CD4-positive, alpha-beta T cell treated with Interleukin-15 for 4 hours (primary cell): ENCODE data around the gene AEN.

Experiments
- DNase-seq: peaks from one replicate; pipeline ENCODE4 v3.0.0-alpha.2; 2020; ENCODE audit warnings: low spot score

Gene AEN, protein sequence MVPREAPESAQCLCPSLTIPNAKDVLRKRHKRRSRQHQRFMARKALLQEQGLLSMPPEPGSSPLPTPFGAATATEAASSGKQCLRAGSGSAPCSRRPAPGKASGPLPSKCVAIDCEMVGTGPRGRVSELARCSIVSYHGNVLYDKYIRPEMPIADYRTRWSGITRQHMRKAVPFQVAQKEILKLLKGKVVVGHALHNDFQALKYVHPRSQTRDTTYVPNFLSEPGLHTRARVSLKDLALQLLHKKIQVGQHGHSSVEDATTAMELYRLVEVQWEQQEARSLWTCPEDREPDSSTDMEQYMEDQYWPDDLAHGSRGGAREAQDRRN

DNA sequence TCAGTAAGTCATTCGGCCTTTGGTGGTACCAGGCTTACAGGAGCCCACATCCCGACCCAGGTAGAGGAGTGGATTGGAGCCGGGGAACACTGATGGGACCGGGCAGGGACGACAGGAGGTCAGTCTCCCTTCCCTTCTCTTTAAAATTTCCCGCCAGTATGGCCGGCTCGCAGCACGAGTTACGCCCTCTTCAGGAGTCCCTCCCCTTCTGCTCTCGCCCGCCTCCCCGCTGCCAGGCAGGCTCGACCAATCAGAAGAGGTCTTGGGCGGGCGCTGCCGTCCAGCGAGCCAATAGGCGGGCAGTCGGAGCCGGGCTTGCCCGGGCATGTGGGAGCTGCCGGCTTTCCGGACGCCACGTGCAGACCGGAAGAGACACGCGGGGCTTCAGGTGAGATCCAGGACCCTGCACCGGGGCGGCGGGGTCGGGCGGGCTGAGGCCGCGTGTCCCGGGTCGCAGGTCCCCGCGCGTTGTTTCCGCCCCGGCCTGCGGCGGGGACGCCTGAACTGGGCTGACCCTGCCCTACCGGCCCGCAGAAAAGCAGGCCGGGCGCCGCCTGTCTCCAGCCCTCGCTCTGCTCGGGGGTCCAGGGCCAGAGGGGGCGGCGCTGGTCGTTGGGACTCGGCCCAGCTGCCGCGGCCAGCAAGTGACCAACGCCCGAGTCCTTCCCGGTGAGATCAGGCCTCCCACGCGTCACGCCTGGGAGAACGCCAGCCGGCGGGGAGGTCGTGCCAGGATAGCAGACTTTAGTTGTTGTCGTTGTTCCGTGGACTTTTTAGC, at the start of gene AEN:
AEN (plus strand) TSS at position 346 of the 778 bp plus-strand sequence. CDS start 4,870 bp downstream, outside the sequence.
- peak; percentile 97 for DNase-seq

DNA sequence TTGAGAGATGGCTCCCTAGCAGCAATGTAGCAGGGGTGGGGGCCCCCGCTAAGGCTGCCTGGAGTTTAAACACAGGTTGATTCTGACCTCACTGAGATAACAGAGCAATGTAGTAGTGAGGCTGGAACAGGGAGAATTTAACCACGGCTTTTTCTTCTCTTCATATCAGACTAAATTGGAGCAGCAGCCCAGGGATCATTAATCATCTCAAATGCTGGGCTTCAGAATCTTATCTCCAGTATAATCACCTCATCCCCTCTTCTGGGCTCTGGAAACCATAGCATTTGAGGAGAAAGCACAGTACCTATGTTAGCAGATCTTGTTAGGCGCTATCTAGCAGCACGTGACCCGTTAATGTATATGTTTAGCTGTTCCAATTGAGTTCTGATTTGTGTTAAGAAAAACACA, 49.3 kb upstream of the AEN start:
- no peak for DNase-seq

DNA sequence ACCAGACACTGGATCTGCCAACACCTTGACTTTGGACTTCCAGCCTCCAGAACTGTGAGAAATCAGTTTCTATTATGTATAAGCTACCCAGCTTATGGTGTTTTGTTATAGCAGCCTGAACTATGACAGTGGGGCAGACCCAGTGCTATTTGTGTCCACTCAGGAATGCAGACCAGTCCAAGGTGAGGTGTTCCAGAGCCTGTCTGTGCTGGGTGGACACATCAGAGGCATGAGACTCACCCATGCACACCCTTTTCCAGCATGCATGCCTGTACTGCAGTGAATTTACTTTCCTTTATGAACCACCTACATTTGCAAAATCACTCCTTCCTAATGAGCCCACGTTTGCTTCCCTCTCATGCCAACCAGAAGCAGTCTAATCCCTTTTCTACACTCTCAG, 47.1 kb upstream of the AEN start:
- no peak for DNase-seq

DNA sequence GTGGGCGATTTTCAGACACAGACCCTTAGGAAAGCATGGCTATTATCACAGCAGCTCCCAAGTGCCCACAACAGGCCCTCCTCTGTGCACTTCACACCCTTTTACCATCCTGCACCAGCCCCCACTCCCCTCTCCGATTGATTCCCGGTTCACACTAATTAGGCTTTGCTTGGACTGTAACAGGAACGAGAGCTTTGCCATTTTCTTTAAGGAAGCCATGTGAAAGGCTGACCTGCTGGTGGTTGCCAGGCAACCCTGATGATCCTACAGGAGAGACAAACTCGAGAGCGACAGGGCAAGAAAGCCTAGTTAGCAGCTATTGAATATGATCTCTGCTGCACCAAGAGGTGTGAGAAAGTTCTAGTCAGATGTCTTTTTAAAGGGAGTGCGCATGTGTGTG, 46.5 kb upstream of the AEN start:
- DNase-seq: no peak

DNA sequence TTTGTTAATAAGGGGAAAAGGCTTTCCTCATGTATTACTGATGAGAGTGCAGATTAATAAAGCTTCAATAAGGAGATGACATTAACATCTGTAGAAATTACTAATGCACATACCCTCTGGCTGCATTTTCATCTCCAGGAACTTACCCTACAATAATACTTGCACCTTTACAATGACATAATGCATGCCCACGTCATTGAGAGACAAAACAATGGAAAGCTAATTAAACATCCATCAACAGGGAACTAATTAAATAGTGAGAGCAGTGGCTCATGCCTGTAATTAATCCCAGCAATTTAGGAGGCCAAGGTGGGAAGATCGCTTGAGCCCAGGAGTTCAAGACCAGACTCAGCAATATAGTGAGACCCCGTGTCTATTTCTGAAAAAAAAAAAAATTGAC, 41.8 kb upstream of the AEN start:
- DNase-seq: no peak

DNA sequence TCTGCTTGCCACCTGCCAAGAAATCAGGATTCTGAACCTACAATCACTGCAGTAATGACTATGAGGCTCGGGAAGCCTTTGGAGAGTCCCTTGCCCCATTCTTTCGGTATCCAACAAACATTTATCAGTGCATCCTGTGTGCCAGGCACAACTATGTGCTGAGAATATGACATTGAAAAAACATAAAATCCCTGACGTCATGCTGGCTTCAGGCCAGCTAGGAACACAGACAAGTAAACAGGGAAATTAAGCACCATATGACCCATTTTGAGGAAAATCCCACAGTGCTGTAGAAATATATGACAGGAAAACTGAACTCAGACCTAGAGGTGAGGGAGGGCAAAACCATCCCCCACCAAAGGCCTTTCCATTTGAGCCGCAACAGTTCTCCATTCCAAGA, 40.6 kb upstream of the AEN start:
- no peak for DNase-seq

DNA sequence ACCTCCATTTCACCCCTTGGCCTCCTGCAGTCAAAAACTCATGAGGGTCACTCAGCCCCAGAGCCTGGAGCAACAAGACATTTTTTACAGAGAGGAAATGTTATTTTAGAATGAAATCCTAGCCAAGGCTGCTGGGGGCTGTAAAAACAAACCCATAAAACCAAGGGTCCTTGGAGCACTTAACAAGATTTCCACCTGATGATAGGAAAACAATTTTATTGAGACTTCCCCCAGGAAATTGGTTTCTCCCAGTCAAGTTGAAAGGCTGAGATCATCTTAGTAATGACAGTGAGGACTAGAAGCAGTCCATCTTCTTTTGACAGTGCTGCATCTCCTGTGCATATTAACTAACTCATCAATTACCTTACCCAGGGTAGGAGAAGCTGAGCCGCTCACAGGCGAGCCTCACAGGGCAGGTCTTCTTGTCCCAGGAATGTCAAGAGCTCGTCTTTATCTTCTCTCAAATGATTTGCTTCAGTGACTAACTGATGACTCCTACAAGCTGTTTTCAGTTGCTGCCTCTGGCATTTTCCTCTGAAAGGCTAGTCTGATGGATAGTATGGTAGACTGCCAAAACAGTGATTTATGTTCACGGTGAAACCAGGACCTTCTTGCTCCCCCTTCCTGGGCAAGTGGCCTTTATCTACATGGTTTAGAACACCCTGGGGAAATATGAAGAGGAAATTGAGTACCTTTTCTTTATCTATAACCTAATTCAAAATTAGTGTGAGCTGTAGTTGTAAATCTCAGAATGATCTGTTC, 34.6 kb upstream of the AEN start:
- DNase-seq: no peak

DNA sequence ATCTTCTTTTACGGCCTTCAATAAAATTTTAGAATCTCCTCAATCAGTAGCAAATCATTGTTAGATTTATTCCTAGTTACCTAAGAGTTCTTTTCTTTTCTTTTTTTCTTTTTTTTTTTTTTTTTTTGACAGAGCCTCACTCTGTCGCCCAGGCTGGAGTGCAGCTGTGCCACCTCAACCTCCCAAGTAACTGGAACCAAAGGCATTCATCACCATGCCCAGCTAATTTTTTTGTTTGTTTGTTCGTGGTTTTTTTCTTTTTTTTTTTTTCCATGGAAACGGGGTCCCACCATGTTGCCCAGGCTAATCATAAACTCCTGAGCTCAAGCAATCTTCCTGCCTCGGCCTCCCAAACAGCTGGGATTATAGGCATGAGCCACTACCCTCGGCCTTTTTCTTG, 30.4 kb upstream of the AEN start:
- no peak for DNase-seq

DNA sequence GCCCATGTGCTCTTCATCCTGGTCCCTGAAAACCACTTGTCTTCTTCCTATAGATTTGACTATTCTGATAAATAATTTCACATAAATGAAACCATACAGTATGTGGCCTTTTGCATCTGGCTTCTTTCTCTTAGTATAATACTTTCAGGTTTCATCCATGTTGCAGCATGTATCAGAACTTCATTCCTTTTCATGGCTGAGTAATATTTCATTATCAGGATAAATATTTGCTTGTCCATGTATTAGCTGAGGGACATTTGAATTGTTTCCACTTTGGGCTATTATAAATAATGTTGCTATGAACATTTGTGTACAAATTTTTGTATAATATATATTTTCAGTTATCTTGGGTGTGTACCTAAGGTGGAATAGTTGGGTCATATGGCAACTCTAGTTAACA, 29.8 kb upstream of the AEN start:
- DNase-seq: no peak

DNA sequence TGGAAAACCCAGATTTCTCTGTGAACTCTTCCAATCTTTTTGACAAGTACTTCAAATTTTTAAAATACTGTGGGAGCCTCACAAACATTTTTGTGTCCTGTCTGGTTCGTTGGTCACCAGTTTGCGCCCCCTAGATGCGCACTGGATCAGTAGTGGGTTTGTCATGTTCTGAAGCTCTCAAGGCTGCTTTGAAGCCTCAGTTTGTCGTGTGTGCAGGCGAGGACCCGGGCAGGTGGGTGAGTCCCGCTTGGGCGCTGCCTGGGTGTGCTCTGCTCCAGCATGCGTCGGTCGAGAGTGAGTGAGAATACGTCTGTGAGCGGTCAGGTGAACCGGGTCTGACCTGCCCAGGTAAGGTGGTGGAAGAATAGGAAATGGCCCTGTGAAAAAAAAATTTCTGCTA, 17.3 kb upstream of the AEN start:
- no peak for DNase-seq

DNA sequence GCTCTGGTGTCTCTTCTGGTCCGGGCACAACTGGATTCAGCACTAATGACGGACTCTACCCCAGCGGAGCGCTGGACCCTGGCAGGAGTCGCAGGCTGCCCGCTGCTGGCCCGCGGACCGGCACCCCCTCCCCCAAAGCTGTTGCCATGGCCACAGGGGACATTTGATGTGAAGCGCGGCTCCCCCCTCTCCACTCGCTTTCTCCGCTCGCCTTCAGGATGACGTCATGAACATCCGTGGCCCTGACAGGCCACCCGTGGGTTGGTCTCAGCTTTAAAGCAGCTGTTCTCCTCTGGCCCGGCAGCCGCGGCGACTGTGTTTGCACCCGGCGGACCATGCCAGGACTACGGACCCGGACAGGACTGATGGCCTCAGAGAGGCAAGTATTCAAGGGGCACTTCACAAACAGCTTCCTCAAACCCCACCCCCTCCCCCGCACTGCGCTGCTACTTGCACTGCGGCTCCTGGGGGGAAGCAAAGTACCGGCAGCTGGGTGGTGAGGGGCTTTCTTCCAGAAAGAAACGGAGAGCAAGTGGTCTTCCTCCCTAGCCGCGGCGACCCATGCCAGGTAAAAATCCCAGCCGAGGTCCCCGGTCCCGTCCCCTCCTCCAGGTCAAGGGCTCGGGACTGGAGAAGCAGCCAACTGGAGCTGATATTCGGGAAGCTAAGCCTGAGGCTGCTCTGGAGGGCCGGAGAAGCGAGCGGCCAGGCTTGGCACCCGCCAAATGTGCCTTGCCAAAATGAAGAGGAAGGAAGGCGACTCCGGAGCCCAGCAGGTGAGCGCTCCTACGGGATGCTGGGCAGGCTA, 16.6 kb upstream of the AEN start:
- DNase-seq: no peak

DNA sequence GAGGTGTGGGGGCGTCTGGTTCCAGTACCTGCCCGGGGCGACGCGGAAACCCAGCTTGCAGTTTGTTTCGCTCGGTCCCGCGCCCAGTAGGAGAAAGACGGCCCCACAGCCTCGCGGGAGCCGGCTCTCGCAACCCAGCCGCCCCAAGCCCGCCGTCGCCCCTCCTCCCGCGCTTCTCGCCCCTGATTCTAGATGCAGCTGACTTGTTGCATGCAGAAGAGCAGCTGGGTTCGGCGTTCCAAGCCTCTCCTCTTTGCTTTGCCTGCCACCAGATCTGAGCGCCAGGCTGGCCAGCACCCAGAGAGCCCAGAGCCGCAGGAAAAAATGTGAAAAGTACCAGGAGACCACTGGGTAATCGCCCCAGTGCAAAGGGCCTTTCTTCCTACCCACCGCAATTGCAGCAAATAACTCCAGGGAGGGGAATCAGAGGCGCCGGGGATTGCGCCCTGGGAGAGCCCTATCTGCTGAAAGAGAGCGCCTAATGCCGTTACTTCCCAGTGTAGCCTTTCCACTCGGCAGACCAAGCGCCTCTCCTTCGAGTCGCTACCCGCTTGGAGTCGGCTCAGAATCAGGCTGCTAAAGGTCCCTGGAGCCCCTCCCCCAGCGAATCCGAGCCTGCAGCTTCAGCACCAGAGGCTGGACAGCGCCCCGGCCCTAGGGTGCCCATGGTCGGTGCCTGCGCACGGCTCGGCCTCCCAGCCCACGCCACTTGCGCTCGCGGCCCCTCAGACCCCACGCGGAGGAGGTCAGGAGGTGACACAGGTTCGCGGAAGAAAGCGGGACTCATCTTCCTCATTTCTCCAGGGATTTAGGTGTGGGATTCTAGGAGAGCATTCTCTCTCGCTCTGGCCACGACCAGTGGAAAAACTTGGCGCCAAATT, 15.7 kb upstream of the AEN start:
- no peak for DNase-seq

DNA sequence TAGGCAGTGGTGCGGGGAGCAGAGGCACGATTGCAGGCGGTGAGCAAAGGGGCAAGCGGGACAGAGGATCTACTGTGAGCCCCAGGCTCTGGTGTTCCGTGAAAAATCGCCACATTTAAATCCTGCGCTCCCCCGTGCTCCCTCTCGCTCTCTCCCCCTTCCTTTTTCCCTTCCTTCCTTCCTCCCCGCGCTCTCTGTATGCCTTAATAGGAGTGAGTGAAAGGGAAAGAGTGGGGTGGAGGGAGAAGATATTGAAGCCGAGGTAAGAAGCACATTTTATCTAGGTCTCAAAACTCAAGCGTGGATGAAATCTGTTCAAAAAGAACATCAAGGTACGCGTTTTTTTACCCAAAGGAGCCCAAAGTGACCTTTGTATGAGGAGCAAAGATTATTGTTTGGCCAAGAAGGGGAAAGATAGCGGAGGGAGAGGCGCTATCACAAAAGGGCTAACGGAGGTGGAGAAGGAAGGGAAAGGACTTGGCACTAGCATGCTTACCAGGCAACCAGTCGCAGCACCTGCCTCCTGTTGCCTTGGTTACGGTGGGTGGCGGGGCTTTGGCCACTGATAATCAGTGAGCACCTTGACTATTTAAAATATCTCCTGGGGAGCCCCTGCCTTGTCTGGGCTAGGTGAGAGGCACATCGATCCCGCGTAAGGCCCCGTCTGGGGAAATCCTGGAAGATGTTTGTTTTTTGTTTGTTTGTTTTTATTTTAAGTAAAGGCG, 14.9 kb upstream of the AEN start:
- DNase-seq: no peak

DNA sequence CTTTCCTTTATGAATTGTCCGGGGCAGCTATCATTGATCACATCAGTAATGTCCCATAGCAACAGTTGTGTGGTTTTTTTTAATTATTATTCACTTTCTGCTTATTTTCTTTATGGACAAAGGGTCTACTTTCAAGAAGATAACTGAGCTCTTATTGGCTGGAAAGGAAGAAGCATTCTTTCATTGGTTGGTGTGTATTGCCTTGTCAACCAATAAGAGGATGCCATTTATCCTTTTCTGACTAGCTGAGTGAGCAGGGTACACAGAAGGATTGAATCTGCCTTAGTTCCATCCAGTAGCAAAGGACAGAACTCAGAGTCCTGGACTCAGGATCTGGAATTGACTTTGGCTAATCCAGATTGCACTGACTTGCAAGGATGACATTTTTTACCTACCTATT, 13.2 kb upstream of the AEN start:
- DNase-seq: no peak

DNA sequence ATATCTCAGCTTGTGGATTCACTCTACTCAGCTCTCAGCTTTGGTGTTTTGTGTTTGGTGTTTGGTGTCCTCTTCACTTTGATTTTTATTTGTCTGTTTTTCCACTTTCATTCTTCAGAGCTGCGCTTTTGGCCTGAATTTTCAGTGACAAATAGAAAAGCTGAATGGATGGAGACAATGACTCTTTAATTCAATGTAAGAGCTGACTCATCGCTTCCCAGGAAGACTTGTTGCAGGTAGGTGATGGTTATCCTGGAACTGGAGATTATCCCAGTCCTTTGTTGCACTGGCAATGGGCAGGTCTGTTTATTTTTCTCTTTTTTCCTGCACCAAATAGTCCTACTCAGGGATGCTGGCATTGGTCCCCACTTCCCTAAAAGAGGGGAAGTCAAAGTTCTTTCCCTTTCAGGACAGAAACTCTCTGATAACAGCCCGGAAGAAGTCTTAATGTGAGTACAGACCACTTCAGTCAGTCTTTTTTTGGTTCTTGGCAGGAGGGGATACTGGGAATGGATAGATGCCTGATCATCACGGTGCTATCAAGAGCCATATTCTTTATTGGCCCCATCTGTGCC, 12.4 kb upstream of the AEN start:
- no peak for DNase-seq

DNA sequence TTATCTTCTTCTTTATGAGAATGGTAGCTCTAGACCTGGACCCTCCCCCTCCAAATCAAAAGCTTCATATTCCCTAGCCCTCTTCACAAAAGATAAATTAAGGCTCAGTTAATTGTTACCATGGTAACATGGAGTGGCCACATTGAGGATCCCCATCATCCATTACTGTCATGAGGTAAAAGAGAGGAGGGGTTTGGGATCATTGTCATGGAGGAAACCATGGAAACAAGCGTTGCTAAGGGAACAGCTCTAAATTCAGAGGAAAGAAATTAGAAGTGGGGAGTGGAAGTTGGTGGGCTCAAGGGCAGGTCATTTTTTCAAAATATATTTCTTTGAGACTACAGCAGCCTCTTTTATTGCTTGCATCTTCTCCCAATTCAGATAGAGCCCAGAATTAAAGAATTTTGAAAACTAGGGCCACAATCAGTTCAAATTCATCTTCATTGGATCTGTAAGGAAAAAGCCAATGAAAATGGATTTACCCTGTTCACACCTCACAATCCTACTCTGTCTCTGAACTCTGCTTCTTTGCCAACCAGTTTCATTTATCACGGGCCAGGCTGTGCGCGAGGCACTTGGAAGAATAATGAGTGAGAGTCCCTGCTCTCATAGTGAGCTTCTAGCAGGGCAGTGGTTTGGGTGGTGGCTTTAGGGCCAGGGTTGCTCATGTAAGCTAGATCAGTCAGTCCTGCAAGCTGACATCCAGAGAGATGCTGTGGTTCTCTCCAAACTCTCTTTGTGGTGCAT, 11.6 kb upstream of the AEN start:
- DNase-seq: no peak

DNA sequence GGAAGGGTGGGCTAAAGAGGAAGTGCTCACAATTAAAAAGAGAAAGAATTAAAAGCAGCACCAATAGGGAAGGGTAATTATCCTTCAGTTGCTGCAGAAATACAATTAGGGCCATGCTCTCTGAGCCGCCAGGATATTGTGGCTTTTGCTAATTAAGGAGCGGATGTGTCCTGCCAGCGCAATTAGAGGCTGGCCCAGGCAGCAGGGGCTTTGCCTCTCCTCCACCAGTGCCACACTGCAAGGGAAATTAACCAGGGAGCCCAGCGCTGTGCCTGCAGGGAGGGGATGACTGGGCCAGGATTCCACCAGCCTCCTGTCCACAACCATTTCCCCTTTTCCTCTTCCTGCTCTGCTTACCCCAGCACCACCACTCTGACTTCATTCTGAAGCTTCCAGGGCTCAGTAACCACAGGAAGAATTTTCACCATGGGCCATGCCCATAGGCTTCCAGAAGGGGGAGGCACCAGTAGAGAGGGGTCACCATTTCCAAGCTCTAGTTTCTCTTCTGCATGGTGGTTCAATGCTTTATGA, 10.4 kb upstream of the AEN start:
- no peak for DNase-seq

DNA sequence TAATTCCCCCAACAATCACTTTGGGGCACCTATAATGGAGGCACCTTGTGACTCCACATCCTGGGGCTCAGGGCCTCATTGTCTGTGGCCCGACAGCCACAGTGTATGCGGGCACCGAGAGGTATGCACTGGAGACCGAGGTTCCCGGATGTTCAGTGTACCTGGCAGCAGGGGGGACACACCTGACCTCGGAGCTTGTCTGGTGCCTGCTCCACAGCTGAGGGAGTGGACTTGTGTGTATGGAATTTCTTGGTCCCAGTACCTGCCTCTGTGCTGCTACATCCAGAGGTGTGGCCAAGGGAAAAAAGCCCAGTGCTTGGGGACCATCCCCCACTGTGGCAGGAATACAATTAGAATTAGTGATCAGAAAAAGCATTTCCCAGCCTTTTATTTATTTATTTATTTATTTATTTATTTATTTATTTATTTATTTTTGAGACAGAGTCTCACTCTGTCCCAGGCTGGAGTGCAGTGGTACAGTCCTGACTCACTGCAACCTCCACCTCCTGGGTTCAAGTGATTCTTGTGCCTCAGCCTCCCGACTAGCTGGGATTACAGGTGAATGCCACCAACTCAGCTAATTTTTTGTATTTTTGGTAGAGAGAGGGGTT, 8.8 kb upstream of the AEN start:
- no peak for DNase-seq
